Bronchial epithelial cell (primary cell): Measurements from ENCODE around the gene NAT8L. TPM values are rescaled to one million over a fixed set of nuclear protein-coding genes. Genes with fewer than 3 reads are reported as not detected.

ENCODE experiments used
- DNase-seq: peaks from one replicate; pipeline ENCODE4 v3.0.0-alpha.2; 2010; ENCODE audit warnings: low read depth
- FAIRE-seq: peaks from 2 replicates; lab custom pipeline; 2011; peaks lifted over from hg19 to GRCh38; lab: Jason Lieb, UNC
- H3K27me3 ChIP-seq: 2 replicates; pipeline ENCODE4 v1.5.1; 2011; ENCODE audit warnings: low read length; ENCODE audit not compliant: control insufficient read depth, insufficient read depth
- H3K36me3 ChIP-seq: 2 replicates; pipeline ENCODE4 v1.5.1; 2011; ENCODE audit warnings: low read length; ENCODE audit not compliant: control insufficient read depth, insufficient read depth
- H3K4me3 ChIP-seq: 2 replicates; pipeline ENCODE4 v1.5.1; 2011; ENCODE audit warnings: mild to moderate bottlenecking, low read depth, low read length, control low read depth
- total RNA-seq: library from RNA; depleted of rRNA; stranded (reverse); fragments of >200 nt; gene quantifications from 2 replicates; pipeline ENCODE4 v1.2.1, GENCODE V29; 2014
- TF ChIP-seq, protein P1 (sequence below): IDR thresholded peaks from 2 replicates; pipeline ENCODE4 v1.5.1; 2011; ENCODE audit warnings: mild to moderate bottlenecking, moderate library complexity, low read length, control low read depth, inconsistent platforms; ENCODE audit not compliant: insufficient read depth, severe bottlenecking

Gene NAT8L
- total RNA-seq, 1 donor from 2014 or later: not detected

DNA sequence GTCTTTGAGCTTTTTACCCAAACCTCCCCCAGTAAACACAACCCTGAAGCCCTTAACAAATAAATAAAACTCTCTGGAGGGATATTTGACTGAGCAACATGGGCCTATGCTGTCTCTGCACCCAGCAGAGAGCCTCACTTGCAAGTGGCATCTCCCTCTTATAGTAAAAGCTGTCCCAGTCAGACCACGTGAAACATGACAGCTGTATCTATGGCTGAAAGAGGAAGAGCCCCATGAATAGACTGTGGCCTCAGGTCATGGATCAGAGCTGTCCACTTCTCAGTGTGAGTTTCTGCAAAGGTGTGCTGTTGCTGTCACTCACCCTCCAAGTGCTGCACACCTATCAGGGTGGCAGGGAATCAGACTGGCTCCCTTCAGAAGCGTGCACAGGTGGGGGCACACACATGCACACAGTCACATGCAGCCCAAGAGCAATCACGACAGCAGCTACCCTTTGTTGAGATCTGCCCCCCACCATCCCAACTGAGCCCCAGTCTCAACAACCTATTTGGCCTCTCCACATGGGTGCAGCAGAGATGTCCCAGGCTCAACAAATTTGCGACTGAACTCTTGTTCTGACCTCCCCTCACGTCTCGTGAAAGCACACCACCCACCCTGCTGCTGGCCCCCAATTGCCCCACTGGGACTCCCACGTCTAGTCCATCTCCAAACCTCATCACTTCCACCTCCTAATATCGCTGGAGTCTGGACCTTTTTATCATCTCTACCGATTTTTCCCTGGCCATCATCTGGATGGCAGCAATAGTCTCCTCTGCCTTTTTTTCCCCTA lies 45.6 kb downstream of the NAT8L start:
- FAIRE-seq (peak; percentile 68), DNase-seq (no peak)
- H3K27me3 ChIP-seq: peaks cover 4% of the 10 kb centered on the region
- no peaks in the 10 kb centered on the region for H3K36me3 ChIP-seq
- TF ChIP-seq, protein P1, sequence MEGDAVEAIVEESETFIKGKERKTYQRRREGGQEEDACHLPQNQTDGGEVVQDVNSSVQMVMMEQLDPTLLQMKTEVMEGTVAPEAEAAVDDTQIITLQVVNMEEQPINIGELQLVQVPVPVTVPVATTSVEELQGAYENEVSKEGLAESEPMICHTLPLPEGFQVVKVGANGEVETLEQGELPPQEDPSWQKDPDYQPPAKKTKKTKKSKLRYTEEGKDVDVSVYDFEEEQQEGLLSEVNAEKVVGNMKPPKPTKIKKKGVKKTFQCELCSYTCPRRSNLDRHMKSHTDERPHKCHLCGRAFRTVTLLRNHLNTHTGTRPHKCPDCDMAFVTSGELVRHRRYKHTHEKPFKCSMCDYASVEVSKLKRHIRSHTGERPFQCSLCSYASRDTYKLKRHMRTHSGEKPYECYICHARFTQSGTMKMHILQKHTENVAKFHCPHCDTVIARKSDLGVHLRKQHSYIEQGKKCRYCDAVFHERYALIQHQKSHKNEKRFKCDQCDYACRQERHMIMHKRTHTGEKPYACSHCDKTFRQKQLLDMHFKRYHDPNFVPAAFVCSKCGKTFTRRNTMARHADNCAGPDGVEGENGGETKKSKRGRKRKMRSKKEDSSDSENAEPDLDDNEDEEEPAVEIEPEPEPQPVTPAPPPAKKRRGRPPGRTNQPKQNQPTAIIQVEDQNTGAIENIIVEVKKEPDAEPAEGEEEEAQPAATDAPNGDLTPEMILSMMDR: no peak
- H3K4me3 ChIP-seq: no peak overlapping the region

DNA sequence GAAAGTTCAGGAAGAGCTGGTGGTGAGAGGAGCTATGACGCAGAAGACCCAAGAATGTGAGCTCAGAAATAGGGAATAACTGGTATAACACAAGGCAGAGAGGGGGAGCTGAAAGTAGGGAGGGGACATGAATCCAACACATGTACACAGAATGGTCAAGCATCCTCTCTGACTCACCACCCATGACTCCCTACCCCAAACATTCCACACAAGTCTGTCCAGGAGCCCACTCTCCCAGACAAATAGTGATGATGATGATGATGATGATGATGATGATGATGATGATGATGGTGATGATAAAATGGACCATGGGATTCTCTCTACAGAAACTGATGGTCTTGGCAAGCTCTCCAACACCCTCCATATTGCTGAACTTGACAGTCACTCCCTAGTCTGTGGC lies 46.4 kb downstream of the NAT8L start:
- DNase-seq: no peak
- peaks cover 4% of the 10 kb centered on the region for H3K27me3 ChIP-seq
- peak; percentile 7 for FAIRE-seq
- H3K4me3 ChIP-seq: no peak overlapping the region
- TF ChIP-seq, protein P1: no peak
- no peaks in the 10 kb centered on the region for H3K36me3 ChIP-seq

DNA sequence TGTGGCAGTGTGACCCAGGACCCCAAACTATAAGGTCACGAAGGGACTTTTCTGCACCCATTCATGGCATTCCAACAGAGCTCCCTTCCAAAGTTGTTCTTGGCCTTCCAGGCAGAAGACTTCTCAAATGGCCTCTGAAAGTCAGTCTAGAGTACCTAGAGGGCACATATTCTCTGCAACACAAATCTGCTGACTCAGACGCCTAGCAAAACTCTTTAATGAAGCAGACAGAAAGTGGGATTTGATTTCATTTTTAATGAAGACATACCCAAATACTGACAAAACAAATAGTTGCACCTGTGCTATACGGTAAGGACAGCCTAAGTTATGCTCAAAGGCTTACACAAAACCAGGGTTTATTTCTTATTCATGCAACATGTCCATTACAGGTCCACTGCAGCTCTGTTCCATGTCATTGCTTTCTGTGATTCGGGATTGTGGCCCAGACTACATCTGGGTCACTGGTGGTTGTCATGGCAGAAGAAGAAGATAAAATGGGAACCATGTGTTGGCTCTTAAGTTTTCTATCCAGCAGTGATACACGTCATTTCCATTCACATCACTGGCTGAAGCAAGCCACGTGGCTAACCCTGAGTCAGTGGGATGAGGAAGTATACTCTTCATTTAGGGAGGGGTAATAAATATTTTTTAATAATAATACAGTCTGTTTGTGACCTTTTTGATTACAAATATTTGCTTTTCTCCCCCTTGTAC lies 57.7 kb downstream of the NAT8L start:
- Histone ChIP-seq H3K27me3 (no peaks in the 10 kb centered on the region), H3K4me3 (no peak overlapping the region), H3K36me3 (no peaks in the 10 kb centered on the region)
- FAIRE-seq: no peak
- TF ChIP-seq, protein P1: no peak
- DNase-seq: no peak

Other genes with a start within 250 kb of the NAT8L start
- 109 and 176 TPM in 2 replicates for gene LETM1, start 203.2 kb upstream of the NAT8L start, total RNA-seq
- gene NSD2, start 187.9 kb upstream of the NAT8L start, total RNA-seq: 43.4 and 48.1 TPM in 2 replicates
- 14.7 and 17.9 TPM in 2 replicates for gene NELFA, start 50.4 kb upstream of the NAT8L start, total RNA-seq
- gene HAUS3, start 182.8 kb downstream of the NAT8L start, total RNA-seq: 8.4 and 9.2 TPM in 2 replicates
- 1.4 and 1.6 TPM in 2 replicates for gene POLN, start 182.8 kb downstream of the NAT8L start, total RNA-seq
- gene MXD4, start 202.8 kb downstream of the NAT8L start, total RNA-seq: 10.5 and 13.2 TPM in 2 replicates